HEK293 (cell line): Measurements from ENCODE around the gene CACNA2D3.

ENCODE experiments used
- CTCF ChIA-PET: fragments of 350-600 bp; formaldehyde crosslinking; extraction: SDS; loops from one replicate; lab custom pipeline; 2021; ENCODE audit warnings: antibody characterized with exemption; lab: Yijun Ruan, JAX
- POLR2A ChIA-PET: fragments of 300-600 bp; formaldehyde crosslinking; extraction: SDS; loops from one replicate; lab custom pipeline; 2020; ENCODE audit warnings: antibody characterized with exemption, inconsistent platforms; lab: Yijun Ruan, JAX
- H3K27ac ChIP-seq: fragments of 200-500 bp; sonication (Bioruptor generic); 2 replicates; pipeline ENCODE4 v1.5.1; 2014; ENCODE audit warnings: low read depth, low read length, control low read depth, inconsistent platforms; ENCODE audit errors: extremely low read depth
- H3K36me3 ChIP-seq, 2 experiments: fragments of 200-500 bp in 1 of 2; sonication (Bioruptor generic) in 1 of 2; 1 replicate in 1 of 2; 2 replicates in 1 of 2; pipeline ENCODE4 v1.5.1; 2014 to 2017; ENCODE audit warnings: inconsistent platforms in 2 of 2, low read length in 2 of 2; ENCODE audit not compliant: control insufficient read depth in 2 of 2, insufficient read depth in 1 of 2
- H3K4me1 ChIP-seq: fragments of 200-500 bp; sonication (Bioruptor generic); 2 replicates; pipeline ENCODE4 v1.5.1; 2014; ENCODE audit warnings: mild to moderate bottlenecking, low read length, inconsistent platforms; ENCODE audit not compliant: control insufficient read depth, insufficient read depth
- H3K4me3 ChIP-seq: 2 replicates; pipeline ENCODE4 v1.5.1; 2011; ENCODE audit warnings: low read depth, mild to moderate bottlenecking, control low read depth, low read length, moderate library complexity
- H3K9me3 ChIP-seq: fragments of 200-500 bp; sonication (Bioruptor generic); 2 replicates; pipeline ENCODE4 v1.5.1; 2014; ENCODE audit warnings: low read depth, low read length, inconsistent platforms; ENCODE audit not compliant: control insufficient read depth, insufficient read depth
- GLI4 ChIP-seq: fragments of 450-650 bp; formaldehyde crosslinking; IDR thresholded peaks from 2 replicates; pipeline ENCODE4 v1.5.1; 2016; ENCODE audit warnings: missing biosample characterization, missing genetic modification characterization
- KLF16 ChIP-seq: fragments of 450-650 bp; formaldehyde crosslinking; IDR thresholded peaks from 2 replicates; pipeline ENCODE4 v1.5.1; 2017; ENCODE audit warnings: missing biosample characterization, missing genetic modification characterization
- PRDM1 ChIP-seq: fragments of 450-650 bp; formaldehyde crosslinking; IDR thresholded peaks from 2 replicates; pipeline ENCODE4; 2016; ENCODE audit warnings: missing biosample characterization, missing genetic modification characterization
- TRIM28 ChIP-seq: IDR thresholded peaks from 2 replicates; pipeline ENCODE4 v1.6.1; 2011; ENCODE audit warnings: low read length, control low read depth, borderline replicate concordance
- WT1 ChIP-seq: fragments of 450-650 bp; formaldehyde crosslinking; IDR thresholded peaks from 2 replicates; pipeline ENCODE4 v1.5.1; 2016; ENCODE audit warnings: missing biosample characterization, missing genetic modification characterization
- YY1 ChIP-seq: fragments of 450-650 bp; formaldehyde crosslinking; IDR thresholded peaks from 2 replicates; pipeline ENCODE4 v1.5.1; 2018; ENCODE audit warnings: missing biosample characterization, missing genetic modification characterization
- ZBTB8A ChIP-seq: fragments of 450-650 bp; formaldehyde crosslinking; IDR thresholded peaks from 2 replicates; pipeline ENCODE4 v1.5.1; 2016; ENCODE audit warnings: missing biosample characterization, missing genetic modification characterization
- ZNF133 ChIP-seq: fragments of 450-650 bp; formaldehyde crosslinking; IDR thresholded peaks from 2 replicates; pipeline ENCODE4 v1.5.1; 2016; ENCODE audit warnings: missing biosample characterization, missing genetic modification characterization
- ZNF140 ChIP-seq: fragments of 450-650 bp; formaldehyde crosslinking; IDR thresholded peaks from 2 replicates; pipeline ENCODE4 v1.5.1; 2016; ENCODE audit warnings: missing biosample characterization, missing genetic modification characterization
- ZNF266 ChIP-seq: fragments of 450-650 bp; formaldehyde crosslinking; IDR thresholded peaks from 2 replicates; pipeline ENCODE4 v1.5.1; 2016; ENCODE audit warnings: missing biosample characterization, missing genetic modification characterization, low read depth
- ZNF335 ChIP-seq: fragments of 450-650 bp; formaldehyde crosslinking; conservative IDR thresholded peaks from 2 replicates; pipeline ENCODE4 v1.5.1; 2016; ENCODE audit warnings: missing biosample characterization, missing genetic modification characterization
- ZNF341 ChIP-seq: fragments of 450-650 bp; formaldehyde crosslinking; IDR thresholded peaks from 2 replicates; pipeline ENCODE4; 2016; ENCODE audit warnings: low read depth, missing biosample characterization, missing genetic modification characterization
- ZNF423 ChIP-seq: fragments of 450-650 bp; formaldehyde crosslinking; IDR thresholded peaks from 2 replicates; pipeline ENCODE4 v1.5.1; 2016; ENCODE audit warnings: missing biosample characterization, missing genetic modification characterization
- ZNF561 ChIP-seq: fragments of 450-650 bp; IDR thresholded peaks from 2 replicates; pipeline ENCODE4 v1.5.1; 2018; ENCODE audit warnings: missing biosample characterization, missing genetic modification characterization, borderline replicate concordance
- ZNF629 ChIP-seq: fragments of 450-650 bp; formaldehyde crosslinking; IDR thresholded peaks from 2 replicates; pipeline ENCODE4 v1.5.1; 2017; ENCODE audit warnings: missing biosample characterization, missing genetic modification characterization
- ZNF792 ChIP-seq: fragments of 450-650 bp; formaldehyde crosslinking; IDR thresholded peaks from 2 replicates; pipeline ENCODE4 v1.5.1; 2016; ENCODE audit warnings: missing biosample characterization, missing genetic modification characterization
- ZSCAN23 ChIP-seq: fragments of 450-650 bp; formaldehyde crosslinking; IDR thresholded peaks from 2 replicates; pipeline ENCODE4 v1.5.1; 2016; ENCODE audit warnings: missing biosample characterization, missing genetic modification characterization
- TF ChIP-seq, protein P1 (sequence below): fragments of 450-650 bp; formaldehyde crosslinking; IDR thresholded peaks from 2 replicates; pipeline ENCODE4 v1.5.1; 2016; ENCODE audit warnings: missing biosample characterization, missing genetic modification characterization
- TF ChIP-seq, protein P2 (sequence below): fragments of 450-650 bp; formaldehyde crosslinking; IDR thresholded peaks from 2 replicates; pipeline ENCODE4 v1.5.1; 2016; ENCODE audit warnings: missing biosample characterization, missing genetic modification characterization
- TF ChIP-seq, protein P3 (sequence below): fragments of 450-650 bp; formaldehyde crosslinking; IDR thresholded peaks from 2 replicates; pipeline ENCODE4 v1.5.1; 2016; ENCODE audit warnings: missing biosample characterization, missing genetic modification characterization
- TF ChIP-seq, protein P4 (sequence below): fragments of 450-650 bp; formaldehyde crosslinking; IDR thresholded peaks from 2 replicates; pipeline ENCODE4 v1.5.1; 2016; ENCODE audit warnings: missing biosample characterization, missing genetic modification characterization
- TF ChIP-seq, protein P5 (sequence below): IDR thresholded peaks from 2 replicates; pipeline ENCODE4 v1.6.1; 2011; ENCODE audit warnings: mild to moderate bottlenecking, low read depth, low read length, borderline replicate concordance
- TF ChIP-seq, protein P6 (sequence below): fragments of 450-650 bp; formaldehyde crosslinking; IDR thresholded peaks from 2 replicates; pipeline ENCODE4 v1.5.1; 2016; ENCODE audit warnings: missing biosample characterization, missing genetic modification characterization, low read depth
- TF ChIP-seq, protein P7 (sequence below): fragments of 450-650 bp; formaldehyde crosslinking; conservative IDR thresholded peaks from 2 replicates; pipeline ENCODE4 v1.5.1; 2016; ENCODE audit warnings: low read depth, missing biosample characterization, missing genetic modification characterization

CACNA2D3 gene

DNA sequence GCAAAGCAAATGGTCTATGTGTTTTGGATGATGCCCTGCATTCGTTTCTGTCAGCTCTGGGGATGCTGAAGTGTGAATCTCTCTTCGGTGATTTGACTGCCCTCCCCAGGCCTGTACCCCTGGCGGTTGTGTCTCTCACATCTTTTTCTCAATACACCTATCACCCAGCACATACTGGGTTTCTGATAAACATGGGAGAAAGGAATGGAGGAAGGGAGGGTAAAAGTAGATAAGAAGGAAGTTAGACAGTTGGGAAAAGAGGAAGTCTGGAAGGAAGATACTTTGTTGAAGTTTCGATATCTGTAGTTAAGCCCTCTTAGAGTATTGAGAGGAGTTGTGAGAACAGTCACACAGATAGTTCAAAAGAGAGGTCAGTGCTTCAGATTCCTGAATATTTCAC lies 841.3 kb downstream of the CACNA2D3 start (continued):
- TF ChIP-seq, protein P1, sequence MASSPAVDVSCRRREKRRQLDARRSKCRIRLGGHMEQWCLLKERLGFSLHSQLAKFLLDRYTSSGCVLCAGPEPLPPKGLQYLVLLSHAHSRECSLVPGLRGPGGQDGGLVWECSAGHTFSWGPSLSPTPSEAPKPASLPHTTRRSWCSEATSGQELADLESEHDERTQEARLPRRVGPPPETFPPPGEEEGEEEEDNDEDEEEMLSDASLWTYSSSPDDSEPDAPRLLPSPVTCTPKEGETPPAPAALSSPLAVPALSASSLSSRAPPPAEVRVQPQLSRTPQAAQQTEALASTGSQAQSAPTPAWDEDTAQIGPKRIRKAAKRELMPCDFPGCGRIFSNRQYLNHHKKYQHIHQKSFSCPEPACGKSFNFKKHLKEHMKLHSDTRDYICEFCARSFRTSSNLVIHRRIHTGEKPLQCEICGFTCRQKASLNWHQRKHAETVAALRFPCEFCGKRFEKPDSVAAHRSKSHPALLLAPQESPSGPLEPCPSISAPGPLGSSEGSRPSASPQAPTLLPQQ: no peak
- no peak for TF ChIP-seq ZNF133
- no peak for TF ChIP-seq ZNF629 (tag by site-specific recombination)
- TF ChIP-seq, protein P2, sequence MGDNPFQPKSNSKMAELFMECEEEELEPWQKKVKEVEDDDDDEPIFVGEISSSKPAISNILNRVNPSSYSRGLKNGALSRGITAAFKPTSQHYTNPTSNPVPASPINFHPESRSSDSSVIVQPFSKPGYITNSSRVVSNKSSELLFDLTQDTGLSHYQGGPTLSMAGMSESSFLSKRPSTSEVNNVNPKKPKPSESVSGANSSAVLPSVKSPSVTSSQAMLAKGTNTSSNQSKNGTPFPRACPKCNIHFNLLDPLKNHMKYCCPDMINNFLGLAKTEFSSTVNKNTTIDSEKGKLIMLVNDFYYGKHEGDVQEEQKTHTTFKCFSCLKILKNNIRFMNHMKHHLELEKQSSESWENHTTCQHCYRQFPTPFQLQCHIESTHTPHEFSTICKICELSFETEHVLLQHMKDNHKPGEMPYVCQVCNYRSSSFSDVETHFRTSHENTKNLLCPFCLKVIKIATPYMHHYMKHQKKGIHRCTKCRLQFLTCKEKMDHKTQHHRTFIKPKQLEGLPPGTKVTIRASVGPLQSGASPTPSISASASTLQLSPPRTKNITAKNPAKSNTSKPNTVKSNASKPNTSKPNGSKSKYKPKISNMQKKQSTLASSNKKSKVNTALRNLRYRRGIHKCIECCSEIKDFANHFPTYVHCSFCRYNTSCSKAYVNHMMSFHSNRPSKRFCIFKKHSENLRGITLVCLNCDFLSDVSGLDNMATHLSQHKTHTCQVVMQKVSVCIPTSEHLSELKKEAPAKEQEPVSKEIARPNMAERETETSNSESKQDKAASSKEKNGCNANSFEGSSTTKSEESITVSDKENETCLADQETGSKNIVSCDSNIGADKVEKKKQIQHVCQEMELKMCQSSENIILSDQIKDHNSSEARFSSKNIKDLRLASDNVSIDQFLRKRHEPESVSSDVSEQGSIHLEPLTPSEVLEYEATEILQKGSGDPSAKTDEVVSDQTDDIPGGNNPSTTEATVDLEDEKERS (tag by site-specific recombination): no peak
- no peak for TF ChIP-seq ZNF792 (tag by site-specific recombination)
- TF ChIP-seq, protein P3, sequence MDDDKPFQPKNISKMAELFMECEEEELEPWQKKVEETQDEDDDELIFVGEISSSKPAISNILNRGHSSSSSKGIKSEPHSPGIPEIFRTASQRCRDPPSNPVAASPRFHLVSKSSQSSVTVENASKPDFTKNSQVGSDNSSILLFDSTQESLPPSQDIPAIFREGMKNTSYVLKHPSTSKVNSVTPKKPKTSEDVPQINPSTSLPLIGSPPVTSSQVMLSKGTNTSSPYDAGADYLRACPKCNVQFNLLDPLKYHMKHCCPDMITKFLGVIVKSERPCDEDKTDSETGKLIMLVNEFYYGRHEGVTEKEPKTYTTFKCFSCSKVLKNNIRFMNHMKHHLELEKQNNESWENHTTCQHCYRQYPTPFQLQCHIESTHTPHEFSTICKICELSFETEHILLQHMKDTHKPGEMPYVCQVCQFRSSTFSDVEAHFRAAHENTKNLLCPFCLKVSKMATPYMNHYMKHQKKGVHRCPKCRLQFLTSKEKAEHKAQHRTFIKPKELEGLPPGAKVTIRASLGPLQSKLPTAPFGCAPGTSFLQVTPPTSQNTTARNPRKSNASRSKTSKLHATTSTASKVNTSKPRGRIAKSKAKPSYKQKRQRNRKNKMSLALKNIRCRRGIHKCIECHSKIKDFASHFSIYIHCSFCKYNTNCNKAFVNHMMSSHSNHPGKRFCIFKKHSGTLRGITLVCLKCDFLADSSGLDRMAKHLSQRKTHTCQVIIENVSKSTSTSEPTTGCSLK (tag by site-specific recombination): no peak
- TF ChIP-seq YY1 (tag by site-specific recombination): no peak
- TF ChIP-seq, protein P4, sequence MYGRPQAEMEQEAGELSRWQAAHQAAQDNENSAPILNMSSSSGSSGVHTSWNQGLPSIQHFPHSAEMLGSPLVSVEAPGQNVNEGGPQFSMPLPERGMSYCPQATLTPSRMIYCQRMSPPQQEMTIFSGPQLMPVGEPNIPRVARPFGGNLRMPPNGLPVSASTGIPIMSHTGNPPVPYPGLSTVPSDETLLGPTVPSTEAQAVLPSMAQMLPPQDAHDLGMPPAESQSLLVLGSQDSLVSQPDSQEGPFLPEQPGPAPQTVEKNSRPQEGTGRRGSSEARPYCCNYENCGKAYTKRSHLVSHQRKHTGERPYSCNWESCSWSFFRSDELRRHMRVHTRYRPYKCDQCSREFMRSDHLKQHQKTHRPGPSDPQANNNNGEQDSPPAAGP (tag by site-specific recombination): no peak
- TF ChIP-seq TRIM28: no peak
- TF ChIP-seq, all 188 proteins: peak for 0

DNA sequence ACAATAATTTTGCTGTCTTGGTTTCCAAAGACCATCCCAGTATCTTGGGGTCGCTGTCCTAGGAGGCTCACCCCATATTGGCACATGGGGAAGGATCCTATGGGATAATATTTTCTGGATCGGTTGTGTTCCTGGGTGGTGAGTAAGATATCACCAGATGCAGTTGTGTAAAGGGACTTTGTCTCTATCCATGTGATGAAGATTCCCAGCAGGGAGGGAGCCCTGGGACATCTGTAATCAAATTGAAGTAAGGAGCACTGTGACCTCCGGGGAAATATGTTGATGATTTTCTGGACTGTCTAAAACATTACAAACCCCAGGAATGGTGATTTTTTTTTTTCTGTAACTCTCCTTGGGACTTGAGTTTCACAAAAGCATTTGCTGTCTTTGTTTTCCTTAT lies 841.7 kb downstream of the CACNA2D3 start:
- H3K27ac ChIP-seq: no peak overlapping the region
- ChIA-PET POLR2A (no interaction called here), CTCF (interaction anchor here (0.6 kb wide), 1 partner anchor 323 kb away, joined by 3 read pairs; no protein-coding TSS in a partner anchor)
- no peaks in the 10 kb centered on the region for H3K4me1 ChIP-seq
- no peak overlapping the region for H3K4me3 ChIP-seq
- H3K9me3 ChIP-seq: no peaks in the 10 kb centered on the region
- H3K36me3 ChIP-seq: no peaks in the 10 kb centered on the region
- TF ChIP-seq KLF16 (tag by site-specific recombination): no peak
- TF ChIP-seq PRDM1 (tag by site-specific recombination): no peak
- TF ChIP-seq WT1: no peak
- no peak for TF ChIP-seq ZNF335 (tag by site-specific recombination)
- no peak for TF ChIP-seq ZSCAN23
- no peak for TF ChIP-seq ZNF266 (tag by site-specific recombination)
- TF ChIP-seq, protein P5, sequence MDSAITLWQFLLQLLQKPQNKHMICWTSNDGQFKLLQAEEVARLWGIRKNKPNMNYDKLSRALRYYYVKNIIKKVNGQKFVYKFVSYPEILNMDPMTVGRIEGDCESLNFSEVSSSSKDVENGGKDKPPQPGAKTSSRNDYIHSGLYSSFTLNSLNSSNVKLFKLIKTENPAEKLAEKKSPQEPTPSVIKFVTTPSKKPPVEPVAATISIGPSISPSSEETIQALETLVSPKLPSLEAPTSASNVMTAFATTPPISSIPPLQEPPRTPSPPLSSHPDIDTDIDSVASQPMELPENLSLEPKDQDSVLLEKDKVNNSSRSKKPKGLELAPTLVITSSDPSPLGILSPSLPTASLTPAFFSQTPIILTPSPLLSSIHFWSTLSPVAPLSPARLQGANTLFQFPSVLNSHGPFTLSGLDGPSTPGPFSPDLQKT: no peak
- no peak for TF ChIP-seq ZNF341 (tag by site-specific recombination)
- TF ChIP-seq ZNF423 (tag by site-specific recombination): no peak
- TF ChIP-seq ZNF792 (tag by site-specific recombination): no peak
- TF ChIP-seq, protein P6, sequence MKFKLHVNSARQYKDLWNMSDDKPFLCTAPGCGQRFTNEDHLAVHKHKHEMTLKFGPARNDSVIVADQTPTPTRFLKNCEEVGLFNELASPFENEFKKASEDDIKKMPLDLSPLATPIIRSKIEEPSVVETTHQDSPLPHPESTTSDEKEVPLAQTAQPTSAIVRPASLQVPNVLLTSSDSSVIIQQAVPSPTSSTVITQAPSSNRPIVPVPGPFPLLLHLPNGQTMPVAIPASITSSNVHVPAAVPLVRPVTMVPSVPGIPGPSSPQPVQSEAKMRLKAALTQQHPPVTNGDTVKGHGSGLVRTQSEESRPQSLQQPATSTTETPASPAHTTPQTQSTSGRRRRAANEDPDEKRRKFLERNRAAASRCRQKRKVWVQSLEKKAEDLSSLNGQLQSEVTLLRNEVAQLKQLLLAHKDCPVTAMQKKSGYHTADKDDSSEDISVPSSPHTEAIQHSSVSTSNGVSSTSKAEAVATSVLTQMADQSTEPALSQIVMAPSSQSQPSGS (tag by site-specific recombination): no peak
- no peak for TF ChIP-seq ZNF140 (tag by site-specific recombination)
- TF ChIP-seq, protein P7, sequence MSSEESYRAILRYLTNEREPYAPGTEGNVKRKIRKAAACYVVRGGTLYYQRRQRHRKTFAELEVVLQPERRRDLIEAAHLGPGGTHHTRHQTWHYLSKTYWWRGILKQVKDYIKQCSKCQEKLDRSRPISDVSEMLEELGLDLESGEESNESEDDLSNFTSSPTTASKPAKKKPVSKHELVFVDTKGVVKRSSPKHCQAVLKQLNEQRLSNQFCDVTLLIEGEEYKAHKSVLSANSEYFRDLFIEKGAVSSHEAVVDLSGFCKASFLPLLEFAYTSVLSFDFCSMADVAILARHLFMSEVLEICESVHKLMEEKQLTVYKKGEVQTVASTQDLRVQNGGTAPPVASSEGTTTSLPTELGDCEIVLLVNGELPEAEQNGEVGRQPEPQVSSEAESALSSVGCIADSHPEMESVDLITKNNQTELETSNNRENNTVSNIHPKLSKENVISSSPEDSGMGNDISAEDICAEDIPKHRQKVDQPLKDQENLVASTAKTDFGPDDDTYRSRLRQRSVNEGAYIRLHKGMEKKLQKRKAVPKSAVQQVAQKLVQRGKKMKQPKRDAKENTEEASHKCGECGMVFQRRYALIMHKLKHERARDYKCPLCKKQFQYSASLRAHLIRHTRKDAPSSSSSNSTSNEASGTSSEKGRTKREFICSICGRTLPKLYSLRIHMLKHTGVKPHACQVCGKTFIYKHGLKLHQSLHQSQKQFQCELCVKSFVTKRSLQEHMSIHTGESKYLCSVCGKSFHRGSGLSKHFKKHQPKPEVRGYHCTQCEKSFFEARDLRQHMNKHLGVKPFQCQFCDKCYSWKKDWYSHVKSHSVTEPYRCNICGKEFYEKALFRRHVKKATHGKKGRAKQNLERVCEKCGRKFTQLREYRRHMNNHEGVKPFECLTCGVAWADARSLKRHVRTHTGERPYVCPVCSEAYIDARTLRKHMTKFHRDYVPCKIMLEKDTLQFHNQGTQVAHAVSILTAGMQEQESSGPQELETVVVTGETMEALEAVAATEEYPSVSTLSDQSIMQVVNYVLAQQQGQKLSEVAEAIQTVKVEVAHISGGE (tag by site-specific recombination): no peak
- no peak for TF ChIP-seq GLI4 (tag by site-specific recombination)
- TF ChIP-seq ZBTB8A: no peak
- TF ChIP-seq ZNF561 (tag by site-specific recombination): no peak
